HG03064 (cell line): ENCODE measurements around the gene PHF21B.

Source experiments
- ATAC-seq: cut with Tn5 transposase; IDR thresholded peaks from one replicate; pipeline ENCODE4 v1.9.1; 2021; ENCODE audit warnings: low read depth; ENCODE audit not compliant: unreplicated experiment

PHF21B gene

DNA sequence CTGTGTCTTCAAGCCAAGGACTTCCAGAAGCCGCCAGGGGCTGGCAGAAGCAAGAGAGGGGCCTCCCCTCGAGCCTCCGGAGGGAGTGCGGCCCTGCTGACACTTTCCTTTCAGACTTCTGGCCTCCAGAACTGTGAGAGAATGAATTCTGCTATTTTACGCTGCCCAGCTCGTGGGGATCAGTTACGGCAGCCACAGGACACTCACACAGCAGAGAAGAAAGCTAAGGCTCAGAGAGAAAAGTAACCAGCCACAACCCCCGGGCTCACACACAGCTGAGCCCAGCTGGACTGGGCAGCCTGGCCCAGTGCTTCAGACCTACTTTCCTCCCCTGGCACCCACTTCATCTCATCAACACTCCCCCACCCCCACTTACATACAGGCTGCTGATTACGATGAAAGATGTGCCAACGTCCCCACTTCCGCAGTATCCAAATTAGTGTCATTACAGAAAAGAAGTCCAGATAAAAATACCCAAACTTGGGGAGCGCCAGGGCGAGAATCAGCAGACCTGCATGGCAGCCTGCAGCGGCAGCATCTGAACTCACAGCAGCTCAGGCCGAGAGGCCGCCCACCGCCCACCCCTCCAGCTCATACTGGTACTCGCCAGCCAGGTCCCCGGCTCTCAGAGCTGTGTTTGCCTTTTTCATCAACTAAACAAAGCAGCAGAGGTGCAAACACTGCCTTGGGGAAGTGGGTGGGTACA is 15.3 kb downstream of the PHF21B start:
- no peak for ATAC-seq

DNA sequence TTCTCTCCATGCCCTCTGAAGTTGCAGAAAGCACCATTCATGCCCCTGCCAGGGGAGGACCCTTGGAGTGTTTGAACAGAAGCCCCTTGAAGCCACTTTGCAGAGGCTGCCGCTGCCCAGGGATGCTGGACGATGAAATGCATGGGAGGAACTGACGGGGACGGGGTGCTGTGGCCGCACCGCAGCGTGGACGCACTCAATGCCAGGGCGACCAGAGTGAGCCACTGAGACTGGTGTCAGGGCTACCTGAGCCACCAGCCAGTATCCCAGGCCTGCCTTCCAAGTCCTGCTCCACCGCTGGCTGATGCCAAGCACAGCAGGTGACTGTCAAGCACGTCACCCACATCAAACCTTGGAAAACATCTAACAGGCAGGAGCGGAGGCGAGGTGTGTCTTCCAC is 17.6 kb downstream of the PHF21B start:
- no peak for ATAC-seq

DNA sequence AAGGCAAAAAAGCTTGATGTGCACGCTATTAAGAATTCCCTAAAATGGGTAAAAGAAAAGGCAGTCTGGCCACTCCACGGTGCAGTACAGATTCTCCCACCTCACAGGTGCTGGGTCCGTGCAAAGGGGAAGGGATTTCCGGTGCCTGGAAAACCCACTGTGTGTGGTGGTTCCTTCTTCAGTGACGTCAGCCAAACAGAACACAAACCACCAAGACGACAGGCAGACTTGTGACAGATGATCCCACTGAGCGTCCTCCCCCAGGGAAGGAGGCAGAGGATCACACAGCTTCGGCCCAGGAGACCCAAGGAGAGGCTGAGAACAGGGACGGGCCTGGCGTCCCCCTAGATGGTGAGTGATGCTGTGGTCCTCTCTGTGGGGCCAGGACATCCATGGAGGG is 18.6 kb downstream of the PHF21B start:
- no peak for ATAC-seq

DNA sequence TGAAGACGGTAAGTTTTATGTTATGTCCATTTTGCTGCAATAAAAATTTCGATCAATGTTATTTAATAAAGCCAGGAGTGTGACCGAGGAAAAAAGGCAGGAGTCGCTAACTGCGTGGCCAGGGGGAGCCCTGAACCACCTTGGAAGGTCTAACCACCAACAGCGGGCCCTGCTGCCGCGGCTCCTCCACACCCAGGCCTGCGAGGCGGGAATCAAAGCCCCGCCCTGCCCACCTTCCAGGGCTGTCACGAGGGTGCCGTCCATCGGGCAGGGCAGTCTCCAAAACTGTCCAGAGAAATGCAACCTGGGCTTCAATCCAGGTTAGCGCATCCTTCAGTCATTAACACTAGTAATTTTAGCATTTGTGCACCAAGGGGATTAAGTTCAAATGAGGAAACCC is 19.0 kb downstream of the PHF21B start:
- ATAC-seq: no peak

DNA sequence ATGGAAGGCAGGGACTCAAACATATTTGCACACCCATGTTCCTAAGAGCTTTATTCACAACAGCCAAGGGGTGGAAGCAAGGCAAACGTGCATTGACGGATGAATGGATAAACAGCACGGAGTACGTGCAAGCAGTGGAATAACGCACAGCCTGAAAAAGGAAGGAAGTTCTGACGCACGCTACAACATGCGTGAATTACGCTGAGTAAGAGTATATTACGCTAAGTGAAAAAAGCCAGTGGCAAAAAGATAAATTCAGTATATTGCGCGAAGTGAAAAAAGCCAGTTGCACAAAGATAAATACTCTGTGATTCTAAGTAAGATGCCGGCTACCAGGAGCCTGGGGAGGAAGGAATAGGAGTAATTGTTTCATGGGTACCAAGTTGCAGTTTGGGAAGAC is 19.5 kb downstream of the PHF21B start:
- no peak for ATAC-seq

DNA sequence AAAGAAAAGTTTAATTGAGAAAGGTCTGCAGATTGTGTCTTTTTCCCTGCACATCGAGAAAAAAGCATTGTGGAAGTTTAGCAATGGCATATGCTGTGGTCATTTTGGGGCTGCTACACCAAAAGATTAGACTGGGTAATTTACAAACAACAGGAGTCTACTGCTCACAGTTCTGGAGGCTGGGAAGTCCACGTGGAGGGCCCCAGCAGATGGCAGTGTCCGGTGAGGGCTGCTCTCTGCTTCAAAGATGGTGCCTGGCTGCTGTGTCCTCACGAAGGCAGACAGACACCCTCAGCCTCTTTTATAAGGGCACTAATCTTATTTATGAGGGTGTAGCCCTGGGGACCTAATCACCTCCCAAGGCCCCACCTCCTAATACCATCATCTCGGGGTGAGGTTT is 21.1 kb downstream of the PHF21B start:
- ATAC-seq: no peak

DNA sequence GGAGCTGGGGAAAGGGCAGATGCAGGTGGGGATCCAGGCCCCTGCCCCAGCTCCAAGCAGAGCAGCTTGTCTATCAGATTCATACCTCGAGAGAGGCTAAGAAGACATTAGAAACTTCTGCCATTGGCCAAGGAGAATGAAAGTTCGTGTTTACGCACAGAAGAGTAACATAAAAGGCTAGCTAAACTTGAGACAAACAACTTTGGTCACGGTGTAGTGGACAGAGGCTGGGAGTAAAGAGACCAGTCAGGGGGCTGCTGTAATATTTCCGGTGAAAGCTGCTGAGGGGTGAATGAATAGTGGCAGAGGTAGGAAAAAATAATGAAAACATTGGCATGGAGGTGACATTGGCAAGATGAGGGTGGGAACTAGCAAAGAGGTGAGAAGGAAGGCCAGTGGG is 22.9 kb downstream of the PHF21B start:
- ATAC-seq: no peak

DNA sequence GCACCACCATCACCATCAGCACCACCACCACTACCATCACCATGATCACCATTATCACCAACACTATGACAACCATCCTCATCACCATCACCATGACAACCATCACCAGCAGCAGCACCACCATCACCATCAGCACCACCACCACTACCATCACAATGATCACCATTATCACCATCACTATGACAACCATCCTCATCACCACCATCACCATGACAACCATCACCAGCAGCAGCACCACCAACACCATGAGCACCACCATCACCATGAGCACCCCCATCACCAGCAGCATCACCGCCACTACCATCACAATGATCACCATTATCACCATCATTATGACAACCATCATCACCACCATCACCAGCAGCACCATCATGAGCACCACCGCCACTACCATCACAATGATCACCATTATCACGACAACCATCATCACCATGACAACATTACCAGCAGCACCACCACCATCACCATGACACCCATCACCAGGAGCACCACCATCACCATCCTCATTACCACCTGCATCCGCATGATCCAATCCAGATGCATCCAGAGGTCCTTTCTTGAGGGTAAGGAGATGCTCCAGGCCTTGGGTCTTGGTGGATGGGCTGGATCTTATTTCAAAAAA is 23.8 kb downstream of the PHF21B start:
- ATAC-seq: no peak

DNA sequence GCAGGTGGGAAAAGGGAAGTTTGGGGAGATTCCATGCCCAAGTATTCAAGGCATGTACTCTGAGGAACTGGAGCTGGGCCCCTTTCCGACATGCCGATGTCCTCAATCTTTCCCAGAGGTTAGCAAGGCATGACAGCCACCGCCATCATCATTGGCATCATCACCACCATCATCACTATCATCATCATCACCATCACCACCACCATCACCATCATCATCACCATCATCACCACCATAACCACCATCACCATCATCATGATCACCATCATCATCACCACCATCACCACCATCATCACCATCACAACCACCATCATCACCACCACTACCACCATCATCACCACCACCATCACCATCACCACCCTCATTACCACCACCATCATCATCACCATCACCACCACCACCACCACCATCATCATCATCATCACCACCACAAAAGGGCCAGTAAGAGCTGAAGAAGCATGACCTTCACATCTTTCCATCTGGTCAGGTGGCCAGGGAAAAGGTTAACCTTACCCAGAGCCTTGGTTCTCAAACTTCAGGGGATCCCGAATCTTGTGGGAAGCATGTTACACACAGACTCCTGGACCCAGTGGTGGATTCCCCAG is 25.8 kb downstream of the PHF21B start:
- no peak for ATAC-seq

DNA sequence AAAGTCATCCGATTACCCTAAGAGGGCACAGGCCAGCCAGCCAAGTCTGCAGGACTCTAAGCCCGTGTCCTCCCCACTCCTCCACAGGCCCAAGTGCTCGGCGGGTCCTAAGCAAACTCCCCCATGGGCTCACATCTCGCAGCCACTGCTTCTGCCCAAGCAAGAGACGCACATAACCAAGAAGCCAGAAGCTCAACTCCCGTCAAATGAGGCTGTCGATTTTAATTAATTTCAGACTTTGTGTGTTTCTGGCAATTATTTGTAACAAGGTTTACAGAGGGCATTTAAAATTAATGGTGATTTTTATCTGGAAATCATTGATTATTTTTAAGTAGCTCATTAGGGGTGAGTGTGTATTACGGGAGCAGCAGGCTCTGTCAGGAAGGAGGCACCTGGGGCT is 27.4 kb downstream of the PHF21B start:
- no peak for ATAC-seq

DNA sequence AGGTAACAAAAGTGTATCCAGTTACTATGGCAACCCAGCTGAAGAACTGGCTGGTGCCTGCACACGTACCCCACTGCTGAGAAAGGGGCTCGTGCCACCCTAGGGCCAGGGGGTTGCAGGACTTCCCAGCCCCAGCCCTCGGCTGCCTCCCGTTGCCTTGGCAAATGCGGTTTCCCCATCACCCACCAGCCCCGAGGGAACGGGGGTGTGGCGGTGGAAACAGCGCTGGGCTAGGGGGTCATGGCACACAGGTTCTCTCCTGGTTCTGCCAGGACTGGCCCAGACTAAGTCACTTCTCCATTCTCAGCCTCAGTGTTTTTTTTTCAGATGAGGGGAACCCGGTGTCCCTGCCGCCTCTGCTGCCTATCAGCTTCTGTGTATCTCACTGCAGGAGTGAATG is 27.9 kb downstream of the PHF21B start:
- ATAC-seq: no peak

DNA sequence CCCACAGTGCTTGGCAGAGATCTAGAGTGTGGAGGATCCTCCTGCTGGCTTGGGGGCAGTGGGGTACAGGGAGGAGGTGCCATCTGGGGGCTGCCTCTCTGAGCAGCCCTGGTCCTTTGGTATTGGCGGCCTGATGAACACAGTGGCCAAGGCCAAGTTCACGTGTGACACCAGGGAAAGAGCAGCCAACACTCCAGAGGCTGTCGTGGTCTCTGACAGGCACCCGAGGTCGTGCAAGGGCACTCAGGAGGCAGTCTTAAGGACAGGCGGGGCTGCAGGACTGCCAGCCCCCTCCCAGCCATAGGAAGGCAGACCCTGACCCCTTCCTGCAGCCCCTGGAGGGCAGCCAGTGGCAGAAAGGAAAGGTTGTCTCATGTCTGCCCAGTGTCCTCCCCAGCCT is 30.7 kb downstream of the PHF21B start:
- no peak for ATAC-seq

DNA sequence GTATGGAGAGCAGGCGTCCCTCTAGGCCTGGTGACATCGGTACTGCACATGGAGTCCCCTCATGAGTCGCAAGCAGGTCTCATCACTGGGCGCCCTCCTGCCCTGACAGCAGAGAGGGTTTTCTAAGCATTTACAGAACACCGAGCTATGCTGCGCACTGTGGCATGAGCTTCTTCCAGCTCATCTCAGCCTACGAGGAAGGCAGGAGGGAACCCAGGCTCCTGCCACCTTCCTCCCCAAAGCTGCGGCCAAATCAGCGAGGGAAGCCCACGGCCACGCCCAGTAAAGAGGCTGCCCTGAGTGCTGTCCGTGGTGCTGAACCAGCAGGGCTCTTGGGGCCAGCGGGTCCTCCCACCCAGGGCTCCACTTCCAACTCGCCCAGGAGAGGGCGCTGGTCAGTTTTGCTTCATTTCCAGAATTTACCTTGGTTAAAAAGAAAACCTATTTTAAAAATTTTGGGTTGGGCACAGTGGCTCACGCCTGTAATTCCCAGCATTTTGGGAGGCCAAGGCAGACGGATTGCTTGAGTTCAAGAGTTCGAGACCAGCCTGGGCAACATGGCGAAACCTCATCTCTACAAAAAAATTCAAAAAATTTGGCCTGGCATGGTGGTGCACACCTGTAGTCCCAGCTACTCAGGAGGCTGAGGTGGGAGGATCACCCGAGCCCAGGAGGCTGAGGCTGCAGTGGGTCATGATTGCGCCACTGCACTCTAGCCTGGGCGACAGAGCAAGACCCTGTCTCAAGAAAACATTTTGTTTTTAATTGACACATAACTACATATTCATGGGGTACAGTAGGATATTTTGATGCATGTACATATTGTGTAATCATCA is 34.2 kb downstream of the PHF21B start:
- no peak for ATAC-seq

DNA sequence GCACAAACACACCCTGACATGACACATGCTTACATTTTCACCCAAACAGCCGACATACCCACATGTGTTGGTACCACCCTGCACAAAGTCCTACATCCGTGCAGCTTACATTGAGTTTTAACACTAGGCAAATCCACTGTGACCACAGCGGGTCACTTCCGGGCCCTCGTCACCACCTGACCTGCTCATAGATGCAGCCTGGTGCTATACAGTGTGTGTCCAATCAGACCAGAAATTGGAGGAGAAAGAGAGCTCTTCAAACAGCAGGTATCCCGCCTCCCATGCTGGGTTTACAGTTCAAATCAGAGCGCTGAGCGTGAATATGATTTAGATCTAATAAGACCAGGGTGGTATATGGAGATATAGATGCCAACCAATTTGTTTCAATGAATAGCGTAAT is 35.4 kb downstream of the PHF21B start:
- no peak for ATAC-seq

DNA sequence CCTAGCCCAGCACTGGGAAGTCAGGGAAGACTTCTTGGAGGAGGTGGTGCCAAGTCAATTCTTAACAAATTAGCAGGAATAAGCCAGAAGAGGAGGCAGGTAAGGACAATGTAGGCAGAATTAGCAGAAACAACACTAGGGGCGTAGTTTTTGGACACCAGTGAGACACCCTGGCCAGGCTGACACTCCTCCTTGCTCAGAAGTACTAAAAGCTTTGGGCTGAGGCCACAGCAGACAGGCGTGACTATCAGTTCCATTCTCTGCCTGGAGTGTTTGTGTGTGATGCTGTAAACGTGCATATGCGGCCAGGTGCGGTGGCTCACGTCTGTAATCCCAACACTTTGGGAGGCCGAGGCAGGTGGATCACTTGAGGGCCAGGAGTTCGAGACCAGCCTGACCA is 36.0 kb downstream of the PHF21B start:
- ATAC-seq: no peak

DNA sequence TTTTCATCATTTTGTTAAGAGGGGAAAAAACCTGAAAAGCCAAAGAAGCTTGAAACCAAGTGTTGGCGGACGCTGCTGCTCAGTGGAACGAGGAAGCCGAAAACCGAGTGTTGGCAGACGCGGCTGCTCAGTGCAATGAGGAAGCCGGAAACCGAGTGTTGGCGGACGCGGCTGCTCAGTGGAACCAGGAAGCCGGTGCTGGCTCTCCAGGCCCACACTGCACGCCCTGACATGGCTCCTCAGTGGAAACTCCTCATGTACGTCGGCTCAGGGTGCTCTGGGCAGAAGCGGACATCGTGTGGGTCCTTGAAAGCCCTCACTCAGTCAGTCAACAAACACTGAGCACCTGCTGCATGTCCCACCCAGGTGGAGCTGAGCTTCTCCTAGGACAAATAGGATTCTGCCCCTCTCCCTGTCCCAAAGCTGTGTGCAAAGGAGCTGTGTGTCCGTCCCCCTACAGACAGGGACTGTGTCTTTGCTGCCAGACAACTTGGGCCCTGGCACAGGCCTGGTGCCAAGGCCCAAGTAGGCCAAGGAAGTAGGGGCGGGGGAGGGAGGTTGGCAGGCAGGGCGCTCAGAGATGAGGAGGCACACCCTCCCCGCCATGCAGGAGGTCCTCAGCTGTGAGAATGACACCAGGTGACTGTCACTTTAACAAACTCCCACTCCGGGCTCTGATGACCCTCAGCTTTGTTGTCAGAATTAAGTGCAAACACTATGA is 37.3 kb downstream of the PHF21B start:
- no peak for ATAC-seq

DNA sequence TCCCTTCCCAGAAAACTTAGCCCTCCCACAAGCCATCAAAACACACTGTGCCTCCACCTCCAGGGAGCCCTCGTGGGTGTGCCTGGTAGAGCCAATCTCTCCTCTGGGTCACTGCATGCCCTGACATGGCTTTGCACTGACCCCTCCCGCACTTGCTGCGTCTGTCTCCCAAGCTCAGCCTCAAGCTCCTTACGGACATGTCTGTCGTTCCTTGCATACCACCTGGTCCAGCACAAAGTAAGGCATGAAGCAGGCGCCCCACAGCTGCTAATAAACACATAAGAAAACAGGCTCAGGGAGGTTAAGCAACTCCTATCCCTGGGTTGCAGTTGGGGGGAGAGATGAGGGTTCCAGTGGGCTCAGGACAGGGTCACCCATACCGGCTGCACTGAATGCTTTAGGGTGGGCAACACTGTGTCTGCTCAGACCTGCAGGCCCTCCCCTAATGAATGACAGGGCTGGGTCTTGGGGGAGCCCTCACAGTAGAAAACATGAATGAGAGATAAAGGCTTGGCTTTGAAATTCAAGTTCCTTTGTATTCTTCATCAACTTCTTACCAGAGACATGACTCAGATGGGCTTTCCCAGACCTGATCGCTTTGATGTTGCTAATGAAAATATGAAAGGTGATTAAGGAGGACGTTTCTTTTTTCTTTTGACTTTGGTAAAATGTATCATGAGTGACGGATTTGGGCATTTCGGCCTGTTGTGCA is 38.0 kb downstream of the PHF21B start:
- no peak for ATAC-seq

DNA sequence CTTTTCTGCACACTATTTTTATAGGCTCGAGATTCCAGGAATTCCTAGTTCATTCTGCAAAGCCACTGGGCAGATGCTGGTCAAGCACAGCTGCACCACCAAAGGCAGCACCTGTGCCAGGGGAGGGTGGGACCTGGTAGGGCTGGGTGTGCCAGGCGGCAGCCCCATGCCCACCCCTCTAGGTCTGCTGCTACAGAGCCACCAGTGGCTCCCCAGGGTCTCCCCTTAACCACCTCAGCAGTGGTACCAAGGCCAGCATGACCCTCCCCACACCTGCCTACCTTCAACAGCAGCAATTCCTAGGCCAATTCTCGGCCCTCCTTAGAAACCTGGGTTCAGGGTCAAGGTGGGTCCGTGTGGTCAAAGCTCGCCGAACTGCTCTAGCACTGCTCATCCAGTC is 39.5 kb downstream of the PHF21B start:
- ATAC-seq: no peak

DNA sequence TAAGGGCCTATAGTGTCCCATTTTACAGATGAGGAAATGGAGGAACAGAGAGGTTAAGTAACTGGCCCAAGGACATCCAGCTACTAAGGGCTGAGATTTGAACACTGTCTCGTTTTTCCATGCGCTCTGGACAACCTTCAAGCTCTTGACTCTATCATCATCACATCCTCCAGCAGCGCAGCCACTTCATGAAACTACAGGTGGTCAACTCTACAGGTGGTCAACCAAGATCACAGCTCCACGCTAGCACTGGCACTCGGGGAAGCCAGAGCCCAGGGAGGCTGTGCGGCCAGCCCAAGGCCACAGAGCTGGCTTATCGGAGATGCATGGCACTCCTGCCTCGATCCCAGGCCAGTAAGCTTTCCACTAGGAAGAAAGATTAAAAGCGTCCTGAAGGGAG is 40.0 kb downstream of the PHF21B start:
- ATAC-seq: no peak

DNA sequence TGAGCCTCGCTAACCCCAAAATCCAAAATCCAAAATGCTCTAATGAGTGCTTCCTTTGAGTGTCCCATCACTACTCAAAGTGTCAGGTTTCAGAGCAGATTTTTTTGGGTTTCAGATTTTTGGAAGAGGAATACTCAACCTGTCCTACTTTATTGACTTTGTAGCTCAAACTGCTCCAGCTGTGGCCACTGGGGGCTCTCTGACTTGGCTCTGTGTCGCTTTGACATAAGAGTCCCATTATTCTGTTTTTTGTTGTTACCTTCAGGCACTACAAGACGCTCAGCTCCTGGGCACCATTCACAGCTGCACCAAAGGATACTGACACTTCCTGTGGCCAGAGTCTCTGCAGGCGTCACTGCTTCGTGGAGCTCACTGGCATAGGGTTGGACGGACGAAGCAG is 41.1 kb downstream of the PHF21B start:
- ATAC-seq: no peak
